SK-N-SH (cell line): ENCODE data around the gene KIF16B.

ENCODE experiments used
- CTCF ChIP-seq: fragments of 200-600 bp; sonication (generic); IDR thresholded peaks from 2 replicates; pipeline ENCODE4 v1.6.1; 2017; ENCODE audit warnings: antibody characterized with exemption, mild to moderate bottlenecking, moderate library complexity
- EP300 ChIP-seq, 2 experiments: IDR thresholded peaks; 2 replicates each; pipeline versions ENCODE4 v1.4.0 to v1.6.1; 2012; ENCODE audit warnings: borderline replicate concordance in 1 of 2, low read depth in 1 of 2, low read length in 1 of 2
- MXI1 ChIP-seq: IDR thresholded peaks from 2 replicates; pipeline ENCODE4 v1.6.1; 2012; ENCODE audit warnings: mild to moderate bottlenecking, low read depth, low read length, improper control_type of control experiment
- POLR2AphosphoS5 ChIP-seq: IDR thresholded peaks from 2 replicates; pipeline ENCODE4 v1.6.1; 2012; ENCODE audit warnings: low read depth, low read length
- USF2 ChIP-seq: fragments of 150-350 bp; IDR thresholded peaks from 2 replicates; pipeline ENCODE4 v1.6.1; 2017; ENCODE audit warnings: antibody characterized with exemption, low read length, low read depth, borderline replicate concordance

GRCh38 chr20:16607364-16608276 lies 34.4 kb upstream of the KIF16B start:
- TF ChIP-seq USF2 (no peak), CTCF (no peak), POLR2AphosphoS5 (no peak), MXI1 (no peak), EP300 (IDR thresholded peaks at IDR 0.05; ENCODE audit: borderline replicate concordance in 1 of 2, low read depth in 1 of 2, low read length in 1 of 2) (no peak)
